ENCODE measurements around the gene KRTAP17-1.

DNA sequence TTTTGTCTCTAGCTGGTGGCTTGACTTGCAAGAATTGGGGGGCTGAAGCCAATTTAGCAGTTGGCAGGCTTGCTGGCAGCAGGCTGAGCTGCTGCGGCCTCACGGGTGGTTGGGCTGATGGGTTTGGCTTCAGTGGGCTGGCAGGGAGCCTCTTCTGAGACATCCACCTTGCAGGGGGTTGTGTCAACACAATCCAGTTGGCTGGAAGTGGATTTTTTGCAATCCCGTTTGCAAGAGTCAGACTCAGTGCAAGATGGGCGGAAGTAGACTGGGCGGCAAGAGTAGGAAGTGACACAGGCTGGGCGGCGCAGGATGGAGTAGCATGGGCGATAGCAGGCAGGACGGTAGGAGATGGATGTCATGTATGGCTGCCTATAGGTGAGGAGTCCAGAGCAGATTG lies 7.9 kb downstream of the KRTAP17-1 start:
- TF ChIP-seq GATA2 (IDR thresholded peaks at IDR 0.05; ENCODE audit: low read depth, low read length) = no peak
- no peak for TF ChIP-seq GATA3 (IDR thresholded peaks at IDR 0.05; ENCODE audit: low read depth, low read length)

Measured in SH-SY5Y (cell line).